ENCODE measurements around the gene GGT6. TPM values are rescaled to one million over a fixed set of nuclear protein-coding genes. Genes with fewer than 3 reads are reported as not detected.

GGT6 gene
- polyA plus RNA-seq, 3 donors, result not detected

DNA sequence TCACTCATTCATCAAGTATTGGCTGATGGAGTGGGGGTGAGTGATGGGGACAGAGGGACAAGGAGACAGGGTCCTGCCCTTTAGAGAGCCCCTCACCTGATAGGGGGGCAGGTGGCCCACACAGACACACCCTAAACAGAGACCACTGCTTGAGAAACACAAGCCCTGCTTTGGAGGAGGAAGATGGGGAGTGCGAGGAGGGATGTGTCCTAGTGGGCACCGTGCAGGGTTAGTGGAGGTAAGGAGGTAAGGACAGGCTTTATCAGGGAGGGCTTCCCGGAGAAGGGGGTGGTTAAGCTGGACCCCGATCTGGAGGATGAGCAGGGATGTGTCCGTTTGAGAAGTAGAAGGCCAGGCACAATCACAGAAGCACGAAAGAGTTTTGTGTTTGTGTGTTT is 15.8 kb upstream of the GGT6 start:
- Mint-ChIP-seq H3K4me3 (no peak overlapping the region), H3K27ac (no peak overlapping the region), H3K4me1 (no peaks in the 10 kb centered on the region), H3K9me3 (peaks cover 0 to 3% (median 0%) of the 10 kb centered on the region in 7 donors), H3K36me3 (no peaks in the 10 kb centered on the region), H3K27me3 (ENCODE audit: low read depth in 3 of 3) (peaks cover 0 to 21% (median 14%) of the 10 kb centered on the region in 3 donors)
- no peak for DNase-seq
- Histone ChIP-seq H4K20me1 (ENCODE audit: insufficient read depth, low read length) (no peaks in the 10 kb centered on the region), H3K9me3 (replicated peaks in 1 of 2; ENCODE audit: control insufficient read depth in 1 of 2, insufficient read depth in 1 of 2, low read length in 2 of 2) (no peaks in the 10 kb centered on the region), H3K27me3 (ENCODE audit: control insufficient read depth in 2 of 2, insufficient read depth in 2 of 2, low read length in 2 of 2) (no peaks in the 10 kb centered on the region), H3K4me1 (ENCODE audit: control insufficient read depth in 1 of 2, insufficient read depth in 2 of 2, low read length in 2 of 2) (no peaks in the 10 kb centered on the region), H3K27ac (ENCODE audit: low read depth in 1 of 2, low read length in 2 of 2) (no peak overlapping the region), H3K36me3 (replicated peaks in 1 of 2; ENCODE audit: control insufficient read depth in 1 of 2, insufficient read depth in 2 of 2, low read length in 2 of 2) (no peaks in the 10 kb centered on the region), H3K4me2 (replicated peaks; ENCODE audit: extremely low read depth, low read length, poor library complexity, severe bottlenecking) (no peak overlapping the region), H3K79me2 (ENCODE audit: insufficient read depth, low read length) (no peaks in the 10 kb centered on the region), H3K9ac (ENCODE audit: insufficient read depth, low read length, poor library complexity, severe bottlenecking) (no peak overlapping the region), H3K4me3 (replicated peaks in 1 of 3; ENCODE audit: low read depth in 2 of 3, low read length in 3 of 3) (no peak overlapping the region), H2AFZ (ENCODE audit: insufficient read depth, low read depth, low read length, poor library complexity, severe bottlenecking) (no peak overlapping the region)
- 84% methylated on average over 6 of the region's 6 CpGs for WGBS (ENCODE audit: insufficient coverage)
- TF ChIP-seq, protein P1, sequence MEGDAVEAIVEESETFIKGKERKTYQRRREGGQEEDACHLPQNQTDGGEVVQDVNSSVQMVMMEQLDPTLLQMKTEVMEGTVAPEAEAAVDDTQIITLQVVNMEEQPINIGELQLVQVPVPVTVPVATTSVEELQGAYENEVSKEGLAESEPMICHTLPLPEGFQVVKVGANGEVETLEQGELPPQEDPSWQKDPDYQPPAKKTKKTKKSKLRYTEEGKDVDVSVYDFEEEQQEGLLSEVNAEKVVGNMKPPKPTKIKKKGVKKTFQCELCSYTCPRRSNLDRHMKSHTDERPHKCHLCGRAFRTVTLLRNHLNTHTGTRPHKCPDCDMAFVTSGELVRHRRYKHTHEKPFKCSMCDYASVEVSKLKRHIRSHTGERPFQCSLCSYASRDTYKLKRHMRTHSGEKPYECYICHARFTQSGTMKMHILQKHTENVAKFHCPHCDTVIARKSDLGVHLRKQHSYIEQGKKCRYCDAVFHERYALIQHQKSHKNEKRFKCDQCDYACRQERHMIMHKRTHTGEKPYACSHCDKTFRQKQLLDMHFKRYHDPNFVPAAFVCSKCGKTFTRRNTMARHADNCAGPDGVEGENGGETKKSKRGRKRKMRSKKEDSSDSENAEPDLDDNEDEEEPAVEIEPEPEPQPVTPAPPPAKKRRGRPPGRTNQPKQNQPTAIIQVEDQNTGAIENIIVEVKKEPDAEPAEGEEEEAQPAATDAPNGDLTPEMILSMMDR (IDR thresholded peaks at IDR 0.05), result no peak
- intact Hi-C loops (cut with micrococcal nuclease), result no loop called here

DNA sequence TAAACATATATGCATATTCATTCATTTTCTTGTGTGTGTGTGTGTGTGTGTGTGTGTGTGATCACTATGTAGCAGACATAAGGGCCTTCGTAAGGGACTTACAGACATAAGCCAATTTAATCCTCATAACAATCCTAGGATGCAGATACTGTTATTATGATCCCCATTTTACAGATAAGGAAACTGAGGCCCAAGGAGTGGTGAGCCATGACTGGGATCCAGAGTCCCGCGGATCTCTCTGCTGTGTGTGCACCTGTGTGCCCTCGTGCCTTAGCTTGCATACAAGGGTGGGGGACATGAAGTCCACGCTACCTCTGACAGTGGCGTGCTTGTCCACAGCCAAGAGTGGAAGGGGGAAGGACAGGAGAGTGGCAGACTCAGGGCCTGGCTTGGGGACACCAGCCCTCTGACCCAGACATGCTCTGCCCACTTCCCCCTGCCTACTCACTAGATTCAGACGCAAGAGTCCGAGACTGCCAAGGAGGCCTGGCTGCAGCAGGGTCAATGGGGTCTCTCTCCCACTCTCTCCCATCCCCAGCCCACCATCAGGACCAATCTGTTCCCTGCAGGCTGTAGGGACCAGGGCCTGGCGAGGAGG is 14.2 kb upstream of the GGT6 start:
- no peaks in the 10 kb centered on the region for H4K20me1 ChIP-seq (ENCODE audit: insufficient read depth, low read length)
- H3K27me3 Mint-ChIP-seq (ENCODE audit: low read depth in 3 of 3), result peaks cover 2 to 12% (median 5%) of the 10 kb centered on the region in 3 donors
- intact Hi-C loops (cut with micrococcal nuclease), result no loop called here
- H3K36me3 Mint-ChIP-seq, result no peaks in the 10 kb centered on the region
- H3K4me1 Mint-ChIP-seq, result no peaks in the 10 kb centered on the region
- no peak overlapping the region for H3K4me2 ChIP-seq (replicated peaks; ENCODE audit: extremely low read depth, low read length, poor library complexity, severe bottlenecking)
- 91% methylated on average over 7 of the region's 9 CpGs for WGBS (ENCODE audit: insufficient coverage)
- no peak overlapping the region for H2AFZ ChIP-seq (ENCODE audit: insufficient read depth, low read depth, low read length, poor library complexity, severe bottlenecking)
- peak overlapping the region in 1 of 7 donors; percentile 46 for H3K27ac Mint-ChIP-seq
- no peak for DNase-seq
- no peaks in the 10 kb centered on the region for H3K79me2 ChIP-seq (ENCODE audit: insufficient read depth, low read length)
- no peaks in the 10 kb centered on the region for H3K9me3 ChIP-seq (replicated peaks in 1 of 2; ENCODE audit: control insufficient read depth in 1 of 2, insufficient read depth in 1 of 2, low read length in 2 of 2)
- H3K9ac ChIP-seq (ENCODE audit: insufficient read depth, low read length, poor library complexity, severe bottlenecking), result no peak overlapping the region
- no peak overlapping the region for H3K4me3 Mint-ChIP-seq
- peaks cover 0 to 3% (median 0%) of the 10 kb centered on the region in 7 donors for H3K9me3 Mint-ChIP-seq
- H3K27me3 ChIP-seq (ENCODE audit: control insufficient read depth in 2 of 2, insufficient read depth in 2 of 2, low read length in 2 of 2), result no peaks in the 10 kb centered on the region
- H3K4me1 ChIP-seq (ENCODE audit: control insufficient read depth in 1 of 2, insufficient read depth in 2 of 2, low read length in 2 of 2), result no peaks in the 10 kb centered on the region
- no peak overlapping the region for H3K27ac ChIP-seq (ENCODE audit: low read depth in 1 of 2, low read length in 2 of 2)
- H3K4me3 ChIP-seq (replicated peaks in 1 of 3; ENCODE audit: low read depth in 2 of 3, low read length in 3 of 3), result no peak overlapping the region
- H3K36me3 ChIP-seq (replicated peaks in 1 of 2; ENCODE audit: control insufficient read depth in 1 of 2, insufficient read depth in 2 of 2, low read length in 2 of 2), result no peaks in the 10 kb centered on the region
- TF ChIP-seq, protein P1 (IDR thresholded peaks at IDR 0.05), result no peak

Data from CD14-positive monocyte (primary cell).